Left cardiac atrium (tissue), 2 donors: Measurements from ENCODE around the gene TRAP1. TPM values are rescaled to one million over a fixed set of nuclear protein-coding genes. Genes with fewer than 3 reads are reported as not detected.

ENCODE experiments used
- total RNA-seq, 2 donors: library from RNA; stranded (reverse); fragmentation: NEBNext Ultra II Directional; extraction: Animal tissue kit (Norgen Biotek cat#: 25700); gene quantifications; one replicate each; pipeline ENCODE4 v1.2.1, GENCODE V29; 2021
- donor health status: DM: no; HTN: yes; CAD: no; lungs with severe emphysema.
- donor health status: DM: yes; HTN: yes; CAD: no.

The TRAP1 gene
- total RNA-seq, 2 donors from 2014 or later: 85.7 to 120 TPM

Other genes starting within 250 kb of the TRAP1 start
- not detected for gene C16orf90, start 222.0 kb downstream of the TRAP1 start, total RNA-seq
- gene CLUAP1, start 216.5 kb downstream of the TRAP1 start, total RNA-seq: 10 to 100 TPM; 15.4 to 16.0 TPM
- 1 to 10 TPM in 1 of 2 donors, under 1 TPM in 1; 0.81 to 1.0 TPM for gene NLRC3, start 140.1 kb downstream of the TRAP1 start, total RNA-seq
- gene SLX4, start 105.9 kb downstream of the TRAP1 start, total RNA-seq: 1 to 10 TPM; 2.5 to 2.8 TPM
- 1 to 10 TPM; 3.0 to 5.8 TPM for gene DNASE1, start 62.8 kb downstream of the TRAP1 start, total RNA-seq
- 10 to 100 TPM; 39.0 to 39.3 TPM for gene CREBBP, start 163.2 kb upstream of the TRAP1 start, total RNA-seq